K562 (cell line): Measurements from ENCODE around the gene PPP1CA. TPM values are rescaled to one million over a fixed set of nuclear protein-coding genes. Genes with fewer than 3 reads are reported as not detected.

ENCODE experiments used
- ATAC-seq: fragments of 200-7000 bp; cut with Tn5 transposase; 3 replicates; pipeline ENCODE4 v1.9.1; 2020; ENCODE audit warnings: moderate library complexity
- BruUV-seq: library from RNA; stranded (reverse); fragments of 400-500 nt; replicated peaks from 2 replicates; lab custom pipeline; 2021; lab: Mats Ljungman, UMichigan
- CTCF ChIA-PET: fragments of 300-600 bp; formaldehyde crosslinking; extraction: SDS; loops from one replicate; lab custom pipeline; 2021; ENCODE audit warnings: low intra/inter-chr PET ratio; lab: Yijun Ruan, JAX
- POLR2A ChIA-PET: fragments of 300-600, 350-650 bp; sonication (Branson Sonifier 250); formaldehyde crosslinking; extraction: SDS; loops from one replicate; lab custom pipeline; 2021; ENCODE audit warnings: antibody characterized with exemption, inconsistent platforms; lab: Yijun Ruan, JAX
- DNase-seq, 4 experiments: peaks; one replicate each; pipeline versions ENCODE4 v3.0.0 to v3.0.0-alpha.2; 2011 to 2018; ENCODE audit warnings: low spot score in 3 of 4, mixed read lengths in 3 of 4; ENCODE audit errors: extremely low read depth in 1 of 4
- FAIRE-seq: peaks from 2 replicates; lab custom pipeline; 2011; peaks lifted over from hg19 to GRCh38; lab: Jason Lieb, UNC
- H2AFZ ChIP-seq: 2 replicates; pipeline ENCODE4 v1.6.0; 2011; ENCODE audit warnings: low read depth, low read length, control low read depth, inconsistent platforms
- H3K27ac ChIP-seq: fragments of 200-600 bp; 3 replicates; pipeline ENCODE4 v1.8.0; 2011; ENCODE audit warnings: low read depth, mild to moderate bottlenecking, control low read depth, inconsistent platforms, low read length, moderate library complexity, mixed read lengths; ENCODE audit errors: extremely low read depth
- H3K27me3 ChIP-seq, 2 experiments: fragments of 300-600 bp in 1 of 2; 2 replicates in 1 of 2; 3 replicates in 1 of 2; pipeline versions ENCODE4 v1.6.0 to v1.8.0; 2011; ENCODE audit warnings: inconsistent platforms in 2 of 2, low read length in 2 of 2, mild to moderate bottlenecking in 1 of 2, mixed read lengths in 1 of 2, moderate library complexity in 1 of 2; ENCODE audit not compliant: control insufficient read depth in 2 of 2, insufficient read depth in 2 of 2
- H3K36me3 ChIP-seq: fragments of 300-600 bp; 3 replicates; pipeline ENCODE4 v1.8.0; 2011; ENCODE audit warnings: mild to moderate bottlenecking, low read length, inconsistent platforms; ENCODE audit not compliant: control insufficient read depth, insufficient read depth
- H3K4me1 ChIP-seq, 2 experiments: fragments of 200-600 bp in 1 of 2; replicated peaks in 1 of 2; 2 replicates in 1 of 2; 3 replicates in 1 of 2; pipeline versions ENCODE4 v1.5.1 to v1.8.0; 2011; ENCODE audit warnings: inconsistent platforms in 2 of 2, low read length in 2 of 2, mild to moderate bottlenecking in 1 of 2, mixed read lengths in 1 of 2, moderate library complexity in 1 of 2; ENCODE audit not compliant: control insufficient read depth in 2 of 2, insufficient read depth in 2 of 2
- H3K4me2 ChIP-seq: 2 replicates; pipeline ENCODE4 v1.6.1; 2011; ENCODE audit warnings: low read length, control low read depth, inconsistent platforms, mixed read lengths; ENCODE audit not compliant: insufficient read depth
- H3K4me3 ChIP-seq: fragments of 200-600 bp; sonication (generic), shearing (Covaris generic); 2 replicates; pipeline ENCODE4 v1.5.1; 2016; ENCODE audit warnings: control low read depth, inconsistent platforms
- H3K79me2 ChIP-seq: fragments of 200-600 bp; 3 replicates; pipeline ENCODE4 v1.8.0; 2011; ENCODE audit warnings: low read length, inconsistent platforms; ENCODE audit not compliant: control insufficient read depth, insufficient read depth
- H3K9ac ChIP-seq, 2 experiments: 2 replicates each; pipeline versions ENCODE4 v1.6.0 to v1.6.1; 2011; ENCODE audit warnings: low read depth in 2 of 2, low read length in 2 of 2, control low read depth in 1 of 2, inconsistent platforms in 1 of 2, mild to moderate bottlenecking in 1 of 2, mixed read lengths in 1 of 2; ENCODE audit not compliant: insufficient read depth in 1 of 2
- H3K9me1 ChIP-seq: one replicate; pipeline ENCODE4 v1.6.0; 2011; ENCODE audit warnings: inconsistent platforms, mild to moderate bottlenecking, low read length, moderate library complexity; ENCODE audit not compliant: control insufficient read depth, insufficient read depth
- H3K9me3 ChIP-seq: replicated peaks from 2 replicates; pipeline ENCODE4 v1.5.1; 2011; ENCODE audit warnings: low read depth, low read length, inconsistent platforms; ENCODE audit not compliant: control insufficient read depth, insufficient read depth
- H4K20me1 ChIP-seq: replicated peaks from 2 replicates; pipeline ENCODE4 v1.6.1; 2011; ENCODE audit warnings: low read length, inconsistent platforms, mixed read lengths; ENCODE audit not compliant: control insufficient read depth, insufficient read depth
- ATF1 ChIP-seq, 2 experiments: fragments of 450-650 bp in 1 of 2; IDR thresholded peaks; 2 replicates each; pipeline ENCODE4 v1.6.1; 2016; ENCODE audit warnings: missing compliant biosample characterization in 1 of 2, missing genetic modification characterization in 1 of 2
- CAMTA2 ChIP-seq: fragments of 250-450 bp; sonication (Bioruptor Pico); conservative IDR thresholded peaks from 2 replicates; pipeline ENCODE4 v1.5.1; 2022
- CCNT2 ChIP-seq: IDR thresholded peaks from 2 replicates; pipeline ENCODE4 v1.6.1; 2011; ENCODE audit warnings: borderline replicate concordance, low read depth, mild to moderate bottlenecking, moderate library complexity, mixed read lengths, low read length; ENCODE audit not compliant: insufficient read length; ENCODE audit errors: extremely low read depth
- DMBX1 ChIP-seq: fragments of 250-450 bp; sonication (Bioruptor Pico); IDR thresholded peaks from 2 replicates; pipeline ENCODE4 v1.8.0; 2022; ENCODE audit warnings: inconsistent platforms, mild to moderate bottlenecking, moderate library complexity, borderline replicate concordance
- MEF2A ChIP-seq: IDR thresholded peaks from 2 replicates; pipeline ENCODE4 v1.6.1; 2011; ENCODE audit warnings: low read depth, mild to moderate bottlenecking, low read length, moderate library complexity; ENCODE audit not compliant: control insufficient read depth
- MTA1 ChIP-seq: fragments of 450-650 bp; IDR thresholded peaks from 2 replicates; pipeline ENCODE4 v1.6.1; 2017; ENCODE audit warnings: borderline replicate concordance
- PPARD ChIP-seq: fragments of 250-450 bp; sonication (Bioruptor Pico); IDR thresholded peaks from 2 replicates; pipeline ENCODE4 v1.8.0; 2022; ENCODE audit warnings: inconsistent platforms, mild to moderate bottlenecking, moderate library complexity
- SIX5 ChIP-seq, 2 experiments: IDR thresholded peaks; 2 replicates each; pipeline ENCODE4 v1.6.1; 2011; ENCODE audit warnings: low read length in 2 of 2, borderline replicate concordance in 1 of 2, low read depth in 1 of 2, mild to moderate bottlenecking in 1 of 2, moderate library complexity in 1 of 2; ENCODE audit not compliant: insufficient read depth in 1 of 2
- YY1 ChIP-seq, 3 experiments: IDR thresholded peaks; 2 replicates each; pipeline ENCODE4 v1.6.1; 2011; ENCODE audit warnings: low read length in 2 of 3, mild to moderate bottlenecking in 2 of 3, moderate library complexity in 2 of 3, borderline replicate concordance in 1 of 3, control low read depth in 1 of 3, low read depth in 1 of 3; ENCODE audit not compliant: insufficient read depth in 3 of 3, insufficient replicate concordance in 2 of 3, control insufficient read depth in 1 of 3, insufficient read length in 1 of 3; ENCODE audit errors: extremely low read depth in 1 of 3
- ZC3H8 ChIP-seq: fragments of 450-650 bp; IDR thresholded peaks from 2 replicates; pipeline ENCODE4 v1.6.1; 2017
- ZNF764 ChIP-seq: fragments of 250-450 bp; sonication (Bioruptor Pico); IDR thresholded peaks from 2 replicates; pipeline ENCODE4 v1.4.0; 2020; ENCODE audit warnings: low read depth, mild to moderate bottlenecking, moderate library complexity
- WGBS: fragments of 100-300 bp; shearing (Covaris generic); methylation state at CpG from one replicate; pipeline ENCODE4 v1.1.6; 2016; ENCODE audit warnings: low coverage, mixed read lengths; ENCODE audit not compliant: insufficient coverage; ENCODE audit errors: missing lambda C conversion rate; 5-methylcytosine and 5-hydroxymethylcytosine counted together
- in situ Hi-C: fragments of 300-500 bp; cut with MboI; formaldehyde crosslinking; loops from 4 replicates; pipeline ENCODE4 v1.15.0; 2018; ENCODE audit warnings: inconsistent platforms, mixed read lengths
- intact Hi-C: fragments of 100-400 bp; cut with micrococcal nuclease; formaldehyde crosslinking; loops from 2 replicates; pipeline ENCODE4 v1.14.2; 2022
- polyA plus RNA-seq, 8 experiments: library from polyadenylated mRNA; depleted of rRNA in 4 of 8; stranded (reverse) in 5 of 8; unstranded in 3 of 8; fragments of >200 nt; fragmentation: Nextera tagmentation in 2 of 8; fragmentation: Illumina TruSeq in 1 of 8; extraction: Ambion mirVana in 2 of 8; extraction: Trizol in 1 of 8; gene quantifications; 2 replicates each; pipeline versions ENCODE4 v1.2.1 to v1.2.3, GENCODE V29; 2011 to 2014; ENCODE audit warnings: inconsistent platforms in 1 of 8, missing spikeins in 1 of 8
- total RNA-seq, 7 experiments: library from RNA; depleted of rRNA in 6 of 7; stranded (reverse); fragments of >200 nt in 6 of 7; fragmentation: Illumina TruSeq in 2 of 7; extraction: Trizol in 2 of 7; gene quantifications; 2 replicates each; pipeline versions ENCODE4 v1.2.1 to v1.2.3, GENCODE V29; 2011 to 2021; ENCODE audit warnings: low replicate concordance in 1 of 7
- TF ChIP-seq, protein P1 (sequence below): fragments of 450-650 bp; IDR thresholded peaks from 2 replicates; pipeline ENCODE4 v1.6.1; 2018; ENCODE audit warnings: mild to moderate bottlenecking, low read depth; ENCODE audit not compliant: partially characterized antibody
- TF ChIP-seq, protein P2 (sequence below): fragments of 250-450 bp; sonication (Bioruptor Pico); IDR thresholded peaks from 2 replicates; pipeline ENCODE4 v1.4.0; 2020; ENCODE audit warnings: mild to moderate bottlenecking, moderate library complexity
- TF ChIP-seq, protein P3 (sequence below): fragments of 450-650 bp; conservative IDR thresholded peaks from 2 replicates; pipeline ENCODE4 v1.6.1; 2016; ENCODE audit warnings: missing genetic modification characterization, low read depth, mild to moderate bottlenecking, missing compliant biosample characterization, moderate library complexity

PPP1CA gene
- total and polyA plus RNA-seq, 9 of the 15 experiments (the other 6 are each of a cell fraction or from before 2014, with no cell fraction given): 18.2 to 242 (median 188) TPM

DNA sequence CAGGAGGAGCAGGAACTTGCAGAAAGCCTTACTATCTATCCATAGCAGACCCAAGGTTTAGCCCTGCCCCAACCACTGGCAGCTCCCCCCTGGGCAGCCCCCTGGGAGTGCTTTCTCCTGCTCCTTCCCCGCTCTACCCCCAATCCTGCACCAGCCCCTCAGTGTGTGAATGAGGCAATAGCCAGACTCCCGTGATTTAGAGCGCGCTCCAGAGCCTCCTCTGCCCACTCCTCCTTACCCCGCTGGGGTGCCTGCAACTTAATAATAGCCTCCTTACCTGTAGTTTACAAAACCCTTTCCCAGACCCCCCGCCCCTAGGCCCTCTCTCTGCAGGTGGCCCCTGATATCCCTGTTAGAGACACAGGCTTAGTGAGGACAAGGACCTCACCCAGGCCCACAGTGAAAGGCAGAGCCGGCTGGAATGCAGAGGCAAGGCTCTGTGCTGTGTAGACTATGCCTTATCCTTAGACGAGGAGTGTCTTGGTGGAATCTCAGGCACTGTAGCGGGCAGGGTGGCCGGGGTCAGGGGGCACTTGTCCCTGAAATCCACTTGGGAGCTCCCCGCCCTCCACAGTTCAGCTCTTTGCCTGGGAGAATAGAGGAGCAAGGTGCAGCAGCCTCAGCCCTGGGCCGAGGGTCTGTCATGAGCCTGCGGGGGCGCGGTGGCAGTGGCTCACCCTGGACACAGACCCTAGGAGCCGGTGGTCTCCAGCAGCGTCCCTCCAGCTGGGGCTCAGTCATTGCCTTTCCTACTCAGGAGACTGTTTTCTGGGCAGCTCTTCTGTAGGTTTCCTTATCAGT, 9.5 kb upstream of the PPP1CA start (continued):
- TF ChIP-seq DMBX1 (CRISPR knock-in tag): no peak
- TF ChIP-seq ZNF764 (CRISPR knock-in tag): no peak

DNA sequence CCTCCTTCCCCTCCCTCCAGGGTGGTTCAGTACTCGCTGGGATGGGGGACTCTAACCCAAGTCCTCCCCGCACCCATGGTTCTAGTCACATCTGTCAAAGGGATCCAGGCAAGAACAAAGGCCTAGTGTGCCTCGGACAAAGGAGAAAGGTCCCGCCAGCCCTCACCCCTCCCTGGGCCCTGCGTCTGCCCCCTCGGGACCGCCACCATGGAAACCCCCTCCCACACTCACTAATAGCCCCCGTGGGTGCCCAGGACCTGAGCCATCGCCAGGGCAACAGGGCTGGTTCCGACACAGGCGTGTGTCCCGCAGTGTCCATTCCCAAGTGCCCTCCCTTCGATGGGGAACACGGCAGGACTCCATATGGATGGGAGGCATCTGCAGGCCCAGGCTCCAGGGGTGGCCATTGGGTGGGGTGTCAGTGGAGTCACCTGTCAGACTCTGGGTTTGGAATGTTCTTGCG, 8.7 kb upstream of the PPP1CA start:
- H3K9me1 ChIP-seq: no peaks in the 10 kb centered on the region
- no peak for FAIRE-seq
- peaks cover 21 to 66% of the 10 kb centered on the region in 2 experiments for H3K4me1 ChIP-seq
- H3K4me2 ChIP-seq: no peak overlapping the region
- POLR2A ChIA-PET: no interaction called here
- no peak for DNase-seq
- no peak overlapping the region for H3K4me3 ChIP-seq
- H3K27me3 ChIP-seq: no peaks in the 10 kb centered on the region
- no peaks in the 10 kb centered on the region for H3K36me3 ChIP-seq
- H4K20me1 ChIP-seq: no peaks in the 10 kb centered on the region; the same call in 1 of the 2 replicates
- intact Hi-C loops (no loop called here), in situ Hi-C loops (no loop called here)
- BruUV-seq: no TSS peak
- ATAC-seq: no peak
- CTCF ChIA-PET: no interaction called here
- no peak overlapping the region for H2AFZ ChIP-seq
- no peaks in the 10 kb centered on the region for H3K79me2 ChIP-seq
- H3K9ac ChIP-seq: peak overlapping the region in 1 of 2 experiments; percentile 69; a peak in 2 of 4 replicates
- H3K9me3 ChIP-seq: no peaks in the 10 kb centered on the region
- 57% methylated on average over 5 of the region's 15 CpGs for WGBS
- no peak overlapping the region for H3K27ac ChIP-seq
- TF ChIP-seq, protein P1, sequence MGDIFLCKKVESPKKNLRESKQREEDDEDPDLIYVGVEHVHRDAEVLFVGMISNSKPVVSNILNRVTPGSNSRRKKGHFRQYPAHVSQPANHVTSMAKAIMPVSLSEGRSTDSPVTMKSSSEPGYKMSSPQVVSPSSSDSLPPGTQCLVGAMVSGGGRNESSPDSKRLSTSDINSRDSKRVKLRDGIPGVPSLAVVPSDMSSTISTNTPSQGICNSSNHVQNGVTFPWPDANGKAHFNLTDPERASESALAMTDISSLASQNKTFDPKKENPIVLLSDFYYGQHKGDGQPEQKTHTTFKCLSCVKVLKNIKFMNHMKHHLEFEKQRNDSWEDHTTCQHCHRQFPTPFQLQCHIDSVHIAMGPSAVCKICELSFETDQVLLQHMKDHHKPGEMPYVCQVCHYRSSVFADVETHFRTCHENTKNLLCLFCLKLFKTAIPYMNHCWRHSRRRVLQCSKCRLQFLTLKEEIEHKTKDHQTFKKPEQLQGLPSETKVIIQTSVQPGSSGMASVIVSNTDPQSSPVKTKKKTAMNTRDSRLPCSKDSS: no peak
- TF ChIP-seq CCNT2 (no peak), CAMTA2 (CRISPR knock-in tag) (no peak), SIX5 (IDR thresholded peaks at IDR 0.05; ENCODE audit: borderline replicate concordance in 1 of 2, insufficient read depth in 1 of 2, low read depth in 1 of 2, low read length in 2 of 2) (no peak), MTA1 (no peak), YY1 (IDR thresholded peaks at IDR 0.05; ENCODE audit: borderline replicate concordance in 1 of 3, control insufficient read depth in 1 of 3, extremely low read depth in 1 of 3, insufficient read depth in 3 of 3, insufficient read length in 1 of 3, insufficient replicate concordance in 2 of 3, low read depth in 1 of 3, low read length in 2 of 3) (no peak), MEF2A (no peak), DMBX1 (CRISPR knock-in tag) (no peak), PPARD (CRISPR knock-in tag) (no peak), ZC3H8 (no peak), ATF1 (CRISPR knock-in tag; IDR thresholded peaks at IDR 0.05) (no peak), ATF1 (tag; IDR thresholded peaks at IDR 0.05) (no peak)
- TF ChIP-seq, protein P2, sequence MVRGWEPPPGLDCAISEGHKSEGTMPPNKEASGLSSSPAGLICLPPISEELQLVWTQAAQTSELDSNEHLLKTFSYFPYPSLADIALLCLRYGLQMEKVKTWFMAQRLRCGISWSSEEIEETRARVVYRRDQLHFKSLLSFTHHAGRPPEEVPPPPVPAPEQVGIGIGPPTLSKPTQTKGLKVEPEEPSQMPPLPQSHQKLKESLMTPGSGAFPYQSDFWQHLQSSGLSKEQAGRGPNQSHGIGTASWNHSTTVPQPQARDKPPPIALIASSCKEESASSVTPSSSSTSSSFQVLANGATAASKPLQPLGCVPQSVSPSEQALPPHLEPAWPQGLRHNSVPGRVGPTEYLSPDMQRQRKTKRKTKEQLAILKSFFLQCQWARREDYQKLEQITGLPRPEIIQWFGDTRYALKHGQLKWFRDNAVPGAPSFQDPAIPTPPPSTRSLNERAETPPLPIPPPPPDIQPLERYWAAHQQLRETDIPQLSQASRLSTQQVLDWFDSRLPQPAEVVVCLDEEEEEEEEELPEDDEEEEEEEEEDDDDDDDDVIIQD: no peak
- TF ChIP-seq, protein P3, sequence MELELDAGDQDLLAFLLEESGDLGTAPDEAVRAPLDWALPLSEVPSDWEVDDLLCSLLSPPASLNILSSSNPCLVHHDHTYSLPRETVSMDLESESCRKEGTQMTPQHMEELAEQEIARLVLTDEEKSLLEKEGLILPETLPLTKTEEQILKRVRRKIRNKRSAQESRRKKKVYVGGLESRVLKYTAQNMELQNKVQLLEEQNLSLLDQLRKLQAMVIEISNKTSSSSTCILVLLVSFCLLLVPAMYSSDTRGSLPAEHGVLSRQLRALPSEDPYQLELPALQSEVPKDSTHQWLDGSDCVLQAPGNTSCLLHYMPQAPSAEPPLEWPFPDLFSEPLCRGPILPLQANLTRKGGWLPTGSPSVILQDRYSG (tag): no peak
